Measurements from ENCODE around the gene STS. TPM values are rescaled to one million over a fixed set of nuclear protein-coding genes. Genes with fewer than 3 reads are reported as not detected.

Gene STS
- total and polyA plus RNA-seq, 2 experiments from 2014 or later = 0.44 to 1.7 TPM

- ATAC-seq (no peak), DNase-seq (ENCODE audit: low spot score) (no peak)
- H3K36me3 Mint-ChIP-seq (ENCODE audit: low read depth) = no peaks in the 10 kb centered on the region; the same call in 2 of the 3 replicates
- H3K9me3 Mint-ChIP-seq = no peaks in the 10 kb centered on the region
- H3K27ac ChIP-seq (ENCODE audit: low read depth) = no peak overlapping the region
- H3K4me3 ChIP-seq = no peak overlapping the region
- no peaks in the 10 kb centered on the region for H3K27me3 ChIP-seq (ENCODE audit: insufficient read depth)
- H3K27me3 Mint-ChIP-seq (ENCODE audit: insufficient read depth, low read depth, poor library complexity) = peaks cover 6% of the 10 kb centered on the region
- no peaks in the 10 kb centered on the region for H3K36me3 ChIP-seq (ENCODE audit: insufficient read depth)
- H3F3A ChIP-seq (replicated peaks; ENCODE audit: low read depth) = no peaks in the 10 kb centered on the region
- H3K27ac Mint-ChIP-seq = no peak overlapping the region
- TF ChIP-seq EZH2 (IDR thresholded peaks at IDR 0.05; ENCODE audit: low read depth, unreplicated experiment) (no peak), NANOG (IDR thresholded peaks at IDR 0.05; ENCODE audit: borderline replicate concordance) (no peak), CREB1 (CRISPR knock-in tag; IDR thresholded peaks at IDR 0.05; ENCODE audit: low read depth) (no peak), CTCF (conservative IDR thresholded peaks at IDR 0.05; ENCODE audit: low read depth in 2 of 2) (no peak), ZNF462 (CRISPR knock-in tag; IDR thresholded peaks at IDR 0.05) (no peak), POLR2AphosphoS5 (IDR thresholded peaks at IDR 0.05; ENCODE audit: low read depth) (no peak), STAT1 (IDR thresholded peaks at IDR 0.05; ENCODE audit: unreplicated experiment) (no peak), EZH2phosphoT487 (IDR thresholded peaks at IDR 0.05; ENCODE audit: unreplicated experiment) (no peak), ETS1 (IDR thresholded peaks at IDR 0.05) (no peak), ZNF114 (CRISPR knock-in tag; IDR thresholded peaks at IDR 0.05) (no peak), JUNB (IDR thresholded peaks at IDR 0.05; ENCODE audit: unreplicated experiment) (no peak), REST (IDR thresholded peaks at IDR 0.05; ENCODE audit: unreplicated experiment) (no peak), ZNF331 (CRISPR knock-in tag; IDR thresholded peaks at IDR 0.05; ENCODE audit: low read depth) (no peak)
- H3K9me2 ChIP-seq (ENCODE audit: insufficient read depth) = no peaks in the 10 kb centered on the region
- no peaks in the 10 kb centered on the region for H3K4me1 ChIP-seq (ENCODE audit: insufficient read depth)
- no peak overlapping the region for H2AFZ ChIP-seq
- H3K79me2 ChIP-seq (replicated peaks; ENCODE audit: insufficient read depth) = peaks cover 19% of the 10 kb centered on the region
- H3K4me2 ChIP-seq = no peak overlapping the region
- H3K4me3 Mint-ChIP-seq = no peak overlapping the region
- no peaks in the 10 kb centered on the region for H4K20me1 ChIP-seq (replicated peaks; ENCODE audit: insufficient read depth)
- H3K4me1 Mint-ChIP-seq = peaks cover 12% of the 10 kb centered on the region
Measured at GRCh38 chrX:7149411-7149810, 1.9 kb downstream of the STS start.

Measured in GM23338 (cell line).